ENCODE results near the gene CYP39A1. TPM values are rescaled to one million over a fixed set of nuclear protein-coding genes. Genes with fewer than 3 reads are reported as not detected.

The CYP39A1 gene
- total and polyA plus RNA-seq, 2 of the 13 experiments (the other 11 are each of a cell fraction or from before 2014, with no cell fraction given), result 0.13 TPM; not detected in 1

DNA sequence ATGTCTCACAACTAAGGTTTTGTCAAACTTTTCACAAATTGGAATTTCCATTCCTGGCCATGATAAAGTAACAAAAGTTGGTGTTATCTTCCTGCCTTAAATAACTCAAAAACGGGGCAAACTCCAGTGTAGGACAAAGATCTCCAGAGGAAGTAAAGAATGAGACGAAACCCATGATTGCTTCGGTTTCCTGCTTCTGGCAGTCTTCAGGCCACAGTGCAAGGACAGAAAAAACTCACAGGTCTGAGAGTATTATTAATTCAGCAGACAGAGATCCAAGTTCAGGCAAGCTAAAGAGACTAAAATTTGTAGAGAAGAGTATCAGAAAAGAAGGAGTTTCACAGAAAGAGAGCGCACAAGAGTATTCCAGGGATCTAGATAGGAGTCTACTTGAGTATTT is 96.6 kb downstream of the CYP39A1 start:
- H3K27me3 ChIP-seq (ENCODE audit: control insufficient read depth in 1 of 2, insufficient read depth in 2 of 2, low read length in 2 of 2), result no peaks in the 10 kb centered on the region
- H3K79me2 ChIP-seq (ENCODE audit: insufficient read depth, low read length), result no peaks in the 10 kb centered on the region
- no peak for FAIRE-seq
- no peaks in the 10 kb centered on the region for H3K4me1 ChIP-seq (ENCODE audit: insufficient read depth, low read length)
- no TSS peak for BruUV-seq (replicated peaks)
- no peak overlapping the region for H3K27ac ChIP-seq (ENCODE audit: extremely low read length, insufficient read depth, low read length)
- POLR2A ChIA-PET, result no interaction called here
- CTCF ChIA-PET (ENCODE audit: low intra/inter-chr PET ratio, low total read pairs), result no interaction called here
- WGBS (ENCODE audit: low lambda C conversion rate), result 46% methylated on average over 4 of the region's 4 CpGs
- ATAC-seq, result no peak
- H3K36me3 ChIP-seq (replicated peaks in 1 of 2; ENCODE audit: control insufficient read depth in 1 of 2, insufficient read depth in 2 of 2, low read length in 2 of 2), result no peaks in the 10 kb centered on the region
- TF ChIP-seq NAIF1 (CRISPR knock-in tag; IDR thresholded peaks at IDR 0.05; ENCODE audit: borderline replicate concordance) (no peak), ZNF564 (CRISPR knock-in tag; IDR thresholded peaks at IDR 0.05) (no peak), ZIK1 (CRISPR knock-in tag; IDR thresholded peaks at IDR 0.05; ENCODE audit: borderline replicate concordance, low read depth) (no peak), ZNF577 (CRISPR knock-in tag; IDR thresholded peaks at IDR 0.05; ENCODE audit: borderline replicate concordance, low read depth) (no peak)
- TF ChIP-seq, protein P1, sequence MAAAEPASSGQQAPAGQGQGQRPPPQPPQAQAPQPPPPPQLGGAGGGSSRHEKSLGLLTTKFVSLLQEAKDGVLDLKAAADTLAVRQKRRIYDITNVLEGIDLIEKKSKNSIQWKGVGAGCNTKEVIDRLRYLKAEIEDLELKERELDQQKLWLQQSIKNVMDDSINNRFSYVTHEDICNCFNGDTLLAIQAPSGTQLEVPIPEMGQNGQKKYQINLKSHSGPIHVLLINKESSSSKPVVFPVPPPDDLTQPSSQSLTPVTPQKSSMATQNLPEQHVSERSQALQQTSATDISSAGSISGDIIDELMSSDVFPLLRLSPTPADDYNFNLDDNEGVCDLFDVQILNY (CRISPR knock-in tag; conservative IDR thresholded peaks at IDR 0.05), result no peak
- H3K9me3 ChIP-seq (ENCODE audit: low read length), result no peaks in the 10 kb centered on the region
- H3K9ac ChIP-seq (ENCODE audit: insufficient read depth, low read depth, low read length), result no peak overlapping the region
- no peak overlapping the region for H2AFZ ChIP-seq (ENCODE audit: low read length)
- H4K20me1 ChIP-seq (ENCODE audit: insufficient read depth, low read length), result no peaks in the 10 kb centered on the region
- intact Hi-C loops (cut with micrococcal nuclease; ENCODE audit: unreplicated experiment), result no loop called here
- no peak overlapping the region for H3K4me2 ChIP-seq (ENCODE audit: low read depth, low read length)
- in situ Hi-C loops (cut with HindIII; ENCODE audit: extremely low pct_ligation_motif_present, low pct_unique_long_range_greater_than_20kb), result no loop called here
- H3K4me3 ChIP-seq (replicated peaks in 1 of 3; ENCODE audit: insufficient read depth in 1 of 3, low read depth in 2 of 3, low read length in 3 of 3), result no peak overlapping the region
- DNase-seq (ENCODE audit: low spot score), result no peak

- POLR2A ChIA-PET, result no interaction called here
- H3K9ac ChIP-seq (ENCODE audit: insufficient read depth, low read depth, low read length), result no peak overlapping the region
- H3K4me2 ChIP-seq (ENCODE audit: low read depth, low read length), result no peak overlapping the region
- in situ Hi-C loops (cut with HindIII; ENCODE audit: extremely low pct_ligation_motif_present, low pct_unique_long_range_greater_than_20kb), result no loop called here
- H3K27me3 ChIP-seq (ENCODE audit: control insufficient read depth in 1 of 2, insufficient read depth in 2 of 2, low read length in 2 of 2), result no peaks in the 10 kb centered on the region
- H3K27ac ChIP-seq (ENCODE audit: extremely low read length, insufficient read depth, low read length), result no peak overlapping the region
- H3K4me3 ChIP-seq (replicated peaks in 1 of 3; ENCODE audit: insufficient read depth in 1 of 3, low read depth in 2 of 3, low read length in 3 of 3), result no peak overlapping the region
- no TSS peak for BruUV-seq (replicated peaks)
- intact Hi-C loops (cut with micrococcal nuclease; ENCODE audit: unreplicated experiment), result no loop called here
- H3K9me3 ChIP-seq (ENCODE audit: low read length), result no peaks in the 10 kb centered on the region
- 0% methylated on average over 1 of the region's 1 CpG for WGBS (ENCODE audit: low lambda C conversion rate)
- no peak for FAIRE-seq
- no peaks in the 10 kb centered on the region for H3K36me3 ChIP-seq (replicated peaks in 1 of 2; ENCODE audit: control insufficient read depth in 1 of 2, insufficient read depth in 2 of 2, low read length in 2 of 2)
- CTCF ChIA-PET (ENCODE audit: low intra/inter-chr PET ratio, low total read pairs), result no interaction called here
- no peak for ATAC-seq
- H4K20me1 ChIP-seq (ENCODE audit: insufficient read depth, low read length), result no peaks in the 10 kb centered on the region
- no peak for DNase-seq (ENCODE audit: low spot score)
- no peaks in the 10 kb centered on the region for H3K79me2 ChIP-seq (ENCODE audit: insufficient read depth, low read length)
- H2AFZ ChIP-seq (ENCODE audit: low read length), result no peak overlapping the region
- H3K4me1 ChIP-seq (ENCODE audit: insufficient read depth, low read length), result no peaks in the 10 kb centered on the region
- no peak for TF ChIP-seq TCF7L2 (IDR thresholded peaks at IDR 0.05; ENCODE audit: low read depth, low read length)
- TF ChIP-seq, protein P2, sequence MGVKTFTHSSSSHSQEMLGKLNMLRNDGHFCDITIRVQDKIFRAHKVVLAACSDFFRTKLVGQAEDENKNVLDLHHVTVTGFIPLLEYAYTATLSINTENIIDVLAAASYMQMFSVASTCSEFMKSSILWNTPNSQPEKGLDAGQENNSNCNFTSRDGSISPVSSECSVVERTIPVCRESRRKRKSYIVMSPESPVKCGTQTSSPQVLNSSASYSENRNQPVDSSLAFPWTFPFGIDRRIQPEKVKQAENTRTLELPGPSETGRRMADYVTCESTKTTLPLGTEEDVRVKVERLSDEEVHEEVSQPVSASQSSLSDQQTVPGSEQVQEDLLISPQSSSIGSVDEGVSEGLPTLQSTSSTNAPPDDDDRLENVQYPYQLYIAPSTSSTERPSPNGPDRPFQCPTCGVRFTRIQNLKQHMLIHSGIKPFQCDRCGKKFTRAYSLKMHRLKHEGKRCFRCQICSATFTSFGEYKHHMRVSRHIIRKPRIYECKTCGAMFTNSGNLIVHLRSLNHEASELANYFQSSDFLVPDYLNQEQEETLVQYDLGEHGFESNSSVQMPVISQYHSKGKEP (CRISPR knock-in tag; IDR thresholded peaks at IDR 0.05), result no peak
- no peak for TF ChIP-seq THAP9 (CRISPR knock-in tag; IDR thresholded peaks at IDR 0.05; ENCODE audit: borderline replicate concordance)
Observed at GRCh38 chr6:46555129-46555528, 97.5 kb downstream of the CYP39A1 start.

Data from HepG2 (cell line).